AG04449 (cell line): Measurements from ENCODE around the gene CWC27.

Experiments
- CTCF ChIA-PET: fragments of 350-600 bp; formaldehyde crosslinking; extraction: SDS; loops from one replicate; lab custom pipeline; 2021; ENCODE audit warnings: antibody characterized with exemption; lab: Yijun Ruan, JAX
- POLR2A ChIA-PET: fragments of 400-600, 350-600 bp; formaldehyde crosslinking; extraction: SDS; loops from one replicate; lab custom pipeline; 2020; ENCODE audit warnings: antibody characterized with exemption, inconsistent platforms; lab: Yijun Ruan, JAX
- DNase-seq: peaks from one replicate; pipeline ENCODE4 v3.0.0-alpha.2; 2010; ENCODE audit warnings: low read depth, low spot score
- H3K4me3 ChIP-seq: 2 replicates; pipeline ENCODE4 v1.5.1; 2011; ENCODE audit warnings: low read depth, mild to moderate bottlenecking, control low read depth, low read length
- CTCF ChIP-seq: IDR thresholded peaks from one replicate; pipeline ENCODE4 v1.5.1; 2011; ENCODE audit warnings: mild to moderate bottlenecking, moderate library complexity, low read length, control low read depth, inconsistent platforms; ENCODE audit not compliant: insufficient read depth; ENCODE audit errors: missing control alignments

CWC27 gene

DNA sequence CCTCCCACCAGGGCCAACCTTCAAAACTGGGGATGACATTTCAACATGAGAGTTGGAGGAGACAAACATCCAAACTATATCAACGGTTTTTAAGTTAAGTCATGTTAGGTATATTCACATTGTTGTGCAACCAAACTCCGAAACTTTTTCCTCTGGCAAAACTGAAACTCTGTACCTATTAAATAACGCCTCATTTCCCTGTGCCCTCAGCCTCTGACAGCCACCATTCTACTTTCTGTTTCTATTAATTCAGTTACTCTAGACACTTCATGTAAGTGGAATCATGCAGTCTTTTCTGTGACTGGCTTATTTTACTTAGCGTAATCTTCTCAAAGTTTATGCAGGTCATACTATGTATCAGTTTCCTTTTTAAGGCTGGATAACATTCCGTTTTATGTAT lies 85.0 kb downstream of the CWC27 start:
- DNase-seq, result no peak
- no peak overlapping the region for H3K4me3 ChIP-seq
- TF ChIP-seq CTCF, result no peak
- POLR2A ChIA-PET, result no interaction called here
- CTCF ChIA-PET, result interaction anchor here (1.0 kb wide), 1 partner anchor 43 kb away, joined by 3 read pairs; no protein-coding TSS in a partner anchor

- no peak overlapping the region for H3K4me3 ChIP-seq
- no peak for DNase-seq
- ChIA-PET POLR2A (no interaction called here), CTCF (no interaction called here)
- TF ChIP-seq CTCF, result no peak
Measured at GRCh38 chr5:64854855-64855254, 86.1 kb downstream of the CWC27 start.

- TF ChIP-seq CTCF, result no peak
- no peak for DNase-seq
- POLR2A ChIA-PET, result no interaction called here
- CTCF ChIA-PET, result interaction anchor here (1.3 kb wide), 1 partner anchor 12 kb away, joined by 3 read pairs; no protein-coding TSS in a partner anchor
- no peak overlapping the region for H3K4me3 ChIP-seq
Measured at GRCh38 chr5:64859881-64860280, 91.2 kb downstream of the CWC27 start.

- no peak for TF ChIP-seq CTCF
- DNase-seq, result no peak
- ChIA-PET CTCF (no interaction called here), POLR2A (no interaction called here)
- H3K4me3 ChIP-seq, result no peak overlapping the region
Measured at GRCh38 chr5:64861281-64861680, 92.6 kb downstream of the CWC27 start.

- no peak overlapping the region for H3K4me3 ChIP-seq
- CTCF ChIA-PET, result no interaction called here
- DNase-seq, result no peak
- no peak for TF ChIP-seq CTCF
- POLR2A ChIA-PET, result no interaction called here
Measured at GRCh38 chr5:64864171-64864570, 95.4 kb downstream of the CWC27 start.

DNA sequence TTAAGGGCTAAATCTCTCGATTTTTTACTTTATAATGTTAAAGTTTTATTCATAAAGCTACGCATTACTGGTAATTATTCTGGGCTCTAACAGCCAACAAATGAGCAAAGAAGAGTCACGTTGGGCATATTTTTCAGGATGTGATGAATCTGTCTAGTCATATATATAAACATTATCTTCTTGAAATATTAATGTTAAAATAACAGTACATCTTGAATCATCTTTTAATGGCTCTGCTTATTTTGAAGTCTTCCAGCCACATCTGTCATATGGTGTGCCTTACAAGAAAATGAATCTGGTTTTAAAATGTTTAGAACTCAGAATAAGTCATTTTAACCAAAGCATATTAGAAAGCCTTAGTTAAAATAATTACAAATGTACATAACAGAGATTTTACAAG lies 96.9 kb downstream of the CWC27 start:
- ChIA-PET CTCF (no interaction called here), POLR2A (no interaction called here)
- TF ChIP-seq CTCF, result no peak
- no peak for DNase-seq
- H3K4me3 ChIP-seq, result no peak overlapping the region
